HEK293 (cell line): ENCODE data around the gene ALDH7A1.

Experiments
- PRDM10 ChIP-seq: fragments of 450-650 bp; formaldehyde crosslinking; IDR thresholded peaks from 2 replicates; pipeline ENCODE4 v1.5.1; 2016; ENCODE audit warnings: missing biosample characterization, missing genetic modification characterization
- ZNF19 ChIP-seq: fragments of 450-650 bp; formaldehyde crosslinking; IDR thresholded peaks from 2 replicates; pipeline ENCODE4; 2016; ENCODE audit warnings: missing biosample characterization, missing genetic modification characterization, low read depth
- TF ChIP-seq, protein P1 (sequence below): fragments of 450-650 bp; formaldehyde crosslinking; IDR thresholded peaks from 2 replicates; pipeline ENCODE4 v1.5.1; 2016; ENCODE audit warnings: missing biosample characterization, missing genetic modification characterization
- TF ChIP-seq, protein P2 (sequence below): fragments of 450-650 bp; formaldehyde crosslinking; IDR thresholded peaks from 2 replicates; pipeline ENCODE4 v1.5.1; 2016; ENCODE audit warnings: missing biosample characterization, missing genetic modification characterization

DNA sequence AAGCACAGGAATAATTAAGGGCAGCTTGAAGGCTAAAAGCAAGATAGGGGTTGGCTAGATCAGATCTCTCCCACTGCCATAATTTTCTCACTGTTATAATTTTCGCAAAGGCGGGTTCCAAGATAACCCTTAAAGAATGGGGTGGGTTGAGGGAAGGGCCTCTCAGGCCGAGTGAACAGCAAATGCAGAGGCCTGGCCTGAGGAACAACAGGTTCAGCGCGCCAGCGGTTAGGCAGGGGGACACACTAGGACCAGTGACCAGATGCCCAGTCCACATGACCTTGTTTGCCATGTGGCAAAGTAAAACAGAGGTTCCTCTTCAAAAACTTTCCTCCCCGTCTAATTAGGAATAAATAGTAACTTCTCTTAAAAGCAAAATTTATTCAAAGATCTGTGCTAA lies 4.5 kb upstream of the ALDH7A1 start:
- TF ChIP-seq PRDM10 (tag by site-specific recombination) (no peak), ZNF19 (no peak)
- TF ChIP-seq, protein P1, sequence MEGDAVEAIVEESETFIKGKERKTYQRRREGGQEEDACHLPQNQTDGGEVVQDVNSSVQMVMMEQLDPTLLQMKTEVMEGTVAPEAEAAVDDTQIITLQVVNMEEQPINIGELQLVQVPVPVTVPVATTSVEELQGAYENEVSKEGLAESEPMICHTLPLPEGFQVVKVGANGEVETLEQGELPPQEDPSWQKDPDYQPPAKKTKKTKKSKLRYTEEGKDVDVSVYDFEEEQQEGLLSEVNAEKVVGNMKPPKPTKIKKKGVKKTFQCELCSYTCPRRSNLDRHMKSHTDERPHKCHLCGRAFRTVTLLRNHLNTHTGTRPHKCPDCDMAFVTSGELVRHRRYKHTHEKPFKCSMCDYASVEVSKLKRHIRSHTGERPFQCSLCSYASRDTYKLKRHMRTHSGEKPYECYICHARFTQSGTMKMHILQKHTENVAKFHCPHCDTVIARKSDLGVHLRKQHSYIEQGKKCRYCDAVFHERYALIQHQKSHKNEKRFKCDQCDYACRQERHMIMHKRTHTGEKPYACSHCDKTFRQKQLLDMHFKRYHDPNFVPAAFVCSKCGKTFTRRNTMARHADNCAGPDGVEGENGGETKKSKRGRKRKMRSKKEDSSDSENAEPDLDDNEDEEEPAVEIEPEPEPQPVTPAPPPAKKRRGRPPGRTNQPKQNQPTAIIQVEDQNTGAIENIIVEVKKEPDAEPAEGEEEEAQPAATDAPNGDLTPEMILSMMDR (tag by site-specific recombination): no peak
- TF ChIP-seq, protein P2, sequence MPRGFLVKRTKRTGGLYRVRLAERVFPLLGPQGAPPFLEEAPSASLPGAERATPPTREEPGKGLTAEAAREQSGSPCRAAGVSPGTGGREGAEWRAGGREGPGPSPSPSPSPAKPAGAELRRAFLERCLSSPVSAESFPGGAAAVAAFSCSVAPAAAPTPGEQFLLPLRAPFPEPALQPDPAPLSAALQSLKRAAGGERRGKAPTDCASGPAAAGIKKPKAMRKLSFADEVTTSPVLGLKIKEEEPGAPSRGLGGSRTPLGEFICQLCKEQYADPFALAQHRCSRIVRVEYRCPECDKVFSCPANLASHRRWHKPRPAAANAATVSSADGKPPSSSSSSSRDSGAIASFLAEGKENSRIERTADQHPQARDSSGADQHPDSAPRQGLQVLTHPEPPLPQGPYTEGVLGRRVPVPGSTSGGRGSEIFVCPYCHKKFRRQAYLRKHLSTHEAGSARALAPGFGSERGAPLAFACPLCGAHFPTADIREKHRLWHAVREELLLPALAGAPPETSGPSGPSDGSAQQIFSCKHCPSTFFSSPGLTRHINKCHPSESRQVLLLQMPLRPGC (tag by site-specific recombination): no peak
